OCI-LY3 (cell line): Measurements from ENCODE around the gene ANO6.

Experiments used
- CTCF ChIP-seq: fragments of 200-600, 300-600 bp; sonication (generic); IDR thresholded peaks from 2 replicates; pipeline ENCODE4 v1.5.1; 2014; ENCODE audit warnings: antibody characterized with exemption, low read length, low read depth
- EZH2phosphoT487 ChIP-seq: fragments of 200-600 bp; shearing (Covaris generic); IDR thresholded peaks from 2 replicates; pipeline ENCODE4 v1.6.1; 2018; ENCODE audit warnings: antibody characterized with exemption, mixed run types, low read depth

DNA sequence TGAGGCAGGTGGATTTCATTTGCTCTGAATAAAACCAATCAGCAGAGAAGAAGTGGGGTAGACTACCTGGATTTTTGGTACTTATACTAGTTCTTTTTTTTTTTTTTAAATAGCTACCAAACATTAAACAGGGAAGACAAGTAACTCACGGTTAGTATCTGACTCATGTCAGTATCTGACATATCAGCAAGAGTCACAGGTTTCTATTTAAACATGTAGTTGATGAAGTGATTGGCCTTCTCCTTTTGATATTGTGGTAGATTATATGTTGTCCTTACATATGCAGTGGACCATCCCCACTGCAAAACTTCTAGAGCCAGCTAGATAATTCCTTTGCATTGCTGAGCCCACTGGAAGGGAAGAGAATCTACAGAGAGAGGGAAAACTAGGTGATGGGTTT, 208.0 kb downstream of the ANO6 start:
- TF ChIP-seq CTCF (no peak), EZH2phosphoT487 (no peak)
